Naive thymus-derived CD8-positive, alpha-beta T cell (primary cell): ENCODE measurements around the gene IFRD1. TPM values are rescaled to one million over a fixed set of nuclear protein-coding genes. Genes with fewer than 3 reads are reported as not detected.

Experiments
- ATAC-seq, 2 donors: fragments of 150-1000 bp; cut with Tn5 transposase in 1 of 2; sonication (Bioruptor Pico), chemical (Tn5 transposase) in 1 of 2; 1 replicate in 1 of 2; 2 replicates in 1 of 2; pipeline ENCODE4 v1.10.0; 2021; ENCODE audit warnings: mild to moderate bottlenecking in 2 of 2, moderate library complexity in 2 of 2
- POLR2A ChIA-PET: fragments of 350-600 bp; sonication (Branson Sonifier 250); formaldehyde crosslinking; loops from one replicate; lab custom pipeline; 2021; ENCODE audit warnings: antibody characterized with exemption; lab: Charles Lee
- DNase-seq, 10 donors: peaks; one replicate each; pipeline versions ENCODE4 v3.0.0 to v3.0.0-alpha.2; 2020 to 2022
- H3K27ac Mint-ChIP-seq, 10 donors: one replicate each; pipeline ENCODE4 v1.8.0; 2020 to 2022; ENCODE audit warnings: mild to moderate bottlenecking in 10 of 10, mixed read lengths in 10 of 10, moderate library complexity in 4 of 10, inconsistent platforms in 1 of 10
- H3K27me3 Mint-ChIP-seq, 5 donors: one replicate each; pipeline ENCODE4 v1.8.0; 2021 to 2022; ENCODE audit warnings: mixed read lengths in 5 of 5
- H3K36me3 Mint-ChIP-seq, 3 donors: one replicate each; pipeline ENCODE4 v1.8.0; 2020 to 2022; ENCODE audit warnings: mixed read lengths in 3 of 3, mild to moderate bottlenecking in 2 of 3, inconsistent platforms in 1 of 3
- H3K4me1 Mint-ChIP-seq, 4 donors: one replicate each; pipeline ENCODE4 v1.8.0; 2021 to 2022; ENCODE audit warnings: mixed read lengths in 4 of 4
- H3K4me3 Mint-ChIP-seq, 10 donors: one replicate each; pipeline ENCODE4 v1.8.0; 2020 to 2022; ENCODE audit warnings: mild to moderate bottlenecking in 10 of 10, mixed read lengths in 10 of 10, moderate library complexity in 6 of 10, inconsistent platforms in 1 of 10
- H3K9me3 Mint-ChIP-seq, 9 donors: one replicate each; pipeline ENCODE4 v1.8.0; 2020 to 2022; ENCODE audit warnings: mixed read lengths in 9 of 9, mild to moderate bottlenecking in 3 of 9, inconsistent platforms in 1 of 9, moderate library complexity in 1 of 9
- polyA plus RNA-seq, 3 donors: library from polyadenylated mRNA; unstranded; fragments of 300-500 nt; fragmentation: Illumina TruSeq; gene quantifications; one replicate each; pipeline ENCODE4 v1.2.3, GENCODE V29; 2021
- total RNA-seq, 8 experiments: library from RNA in 2 of 8; stranded (reverse) in 2 of 8; gene quantifications; one replicate each; pipeline ENCODE4 v1.2.3 and lab custom pipeline; 2021 to 2026

Gene IFRD1
- total and polyA plus RNA-seq, 5 experiments from 2014 or later = 22.1 to 72.8 (median 28.8) TPM

GRCh38 chr7:112495156-112495788 lies 45.0 kb downstream of the IFRD1 start:
- no peak overlapping the region for H3K27ac Mint-ChIP-seq
- no peaks in the 10 kb centered on the region for H3K9me3 Mint-ChIP-seq
- H3K27me3 Mint-ChIP-seq = peaks cover 5 to 15% (median 10%) of the 10 kb centered on the region in 5 donors
- H3K4me3 Mint-ChIP-seq = no peak overlapping the region
- ATAC-seq = no peak
- no peaks in the 10 kb centered on the region for H3K4me1 Mint-ChIP-seq
- no peaks in the 10 kb centered on the region for H3K36me3 Mint-ChIP-seq
- POLR2A ChIA-PET = no interaction called here
- no peak for DNase-seq

GRCh38 chr7:112495810-112496462 lies 45.7 kb downstream of the IFRD1 start:
- ATAC-seq (peak in 1 of 2 donors; percentile 36), DNase-seq (peak in 7 of 10 donors; percentile 11 to 33 (median 30))
- Mint-ChIP-seq H3K4me1 (no peaks in the 10 kb centered on the region), H3K4me3 (no peak overlapping the region), H3K9me3 (no peaks in the 10 kb centered on the region), H3K27ac (no peak overlapping the region), H3K27me3 (peaks cover 5 to 15% (median 10%) of the 10 kb centered on the region in 5 donors), H3K36me3 (no peaks in the 10 kb centered on the region)
- POLR2A ChIA-PET = no interaction called here

GRCh38 chr7:112497481-112497880 lies 47.2 kb downstream of the IFRD1 start:
- no peak for DNase-seq
- no peaks in the 10 kb centered on the region for H3K4me1 Mint-ChIP-seq
- no peak for ATAC-seq
- no peak overlapping the region for H3K4me3 Mint-ChIP-seq
- peaks cover 5 to 15% (median 10%) of the 10 kb centered on the region in 5 donors for H3K27me3 Mint-ChIP-seq
- H3K9me3 Mint-ChIP-seq = no peaks in the 10 kb centered on the region
- H3K27ac Mint-ChIP-seq = no peak overlapping the region
- no peaks in the 10 kb centered on the region for H3K36me3 Mint-ChIP-seq
- POLR2A ChIA-PET = no interaction called here

GRCh38 chr7:112500619-112501018 lies 50.4 kb downstream of the IFRD1 start:
- POLR2A ChIA-PET = no interaction called here
- H3K9me3 Mint-ChIP-seq = no peaks in the 10 kb centered on the region
- H3K4me3 Mint-ChIP-seq = no peak overlapping the region
- no peaks in the 10 kb centered on the region for H3K36me3 Mint-ChIP-seq
- H3K27me3 Mint-ChIP-seq = peaks cover 7 to 27% (median 8%) of the 10 kb centered on the region in 5 donors
- no peaks in the 10 kb centered on the region for H3K4me1 Mint-ChIP-seq
- no peak overlapping the region for H3K27ac Mint-ChIP-seq
- DNase-seq (no peak), ATAC-seq (no peak)

- H3K9me3 Mint-ChIP-seq = no peaks in the 10 kb centered on the region
- H3K27me3 Mint-ChIP-seq = peaks cover 0 to 21% (median 10%) of the 10 kb centered on the region in 5 donors
- DNase-seq = no peak
- POLR2A ChIA-PET = no interaction called here
- ATAC-seq = no peak
- no peaks in the 10 kb centered on the region for H3K36me3 Mint-ChIP-seq
- H3K27ac Mint-ChIP-seq = no peak overlapping the region
- no peaks in the 10 kb centered on the region for H3K4me1 Mint-ChIP-seq
- H3K4me3 Mint-ChIP-seq = no peak overlapping the region
These were observed 51.7 kb downstream of the IFRD1 start for GRCh38 chr7:112501801-112502503.

GRCh38 chr7:112502700-112503099 lies 52.4 kb downstream of the IFRD1 start:
- Mint-ChIP-seq H3K36me3 (no peaks in the 10 kb centered on the region), H3K27ac (no peak overlapping the region), H3K9me3 (no peaks in the 10 kb centered on the region), H3K4me1 (no peaks in the 10 kb centered on the region), H3K4me3 (no peak overlapping the region), H3K27me3 (peaks cover 0 to 17% (median 9%) of the 10 kb centered on the region in 5 donors)
- ATAC-seq = no peak
- POLR2A ChIA-PET = no interaction called here
- no peak for DNase-seq

- POLR2A ChIA-PET = no interaction called here
- no peaks in the 10 kb centered on the region for H3K36me3 Mint-ChIP-seq
- ATAC-seq (no peak), DNase-seq (no peak)
- H3K4me1 Mint-ChIP-seq = no peaks in the 10 kb centered on the region
- H3K4me3 Mint-ChIP-seq = no peak overlapping the region
- H3K9me3 Mint-ChIP-seq = no peaks in the 10 kb centered on the region
- peaks cover 0 to 17% (median 5%) of the 10 kb centered on the region in 5 donors for H3K27me3 Mint-ChIP-seq
- no peak overlapping the region for H3K27ac Mint-ChIP-seq
These were observed 53.2 kb downstream of the IFRD1 start for GRCh38 chr7:112503361-112503972.

- Mint-ChIP-seq H3K36me3 (no peaks in the 10 kb centered on the region), H3K4me1 (no peaks in the 10 kb centered on the region), H3K9me3 (no peaks in the 10 kb centered on the region), H3K27me3 (peaks cover 0 to 17% (median 5%) of the 10 kb centered on the region in 5 donors), H3K27ac (peak overlapping the region in 1 of 10 donors; percentile 6), H3K4me3 (no peak overlapping the region)
- DNase-seq (no peak), ATAC-seq (no peak)
- POLR2A ChIA-PET = no interaction called here
These were observed 53.9 kb downstream of the IFRD1 start for GRCh38 chr7:112504093-112504695.

- H3K27ac Mint-ChIP-seq = no peak overlapping the region
- ATAC-seq (no peak), DNase-seq (no peak)
- no peak overlapping the region for H3K4me3 Mint-ChIP-seq
- H3K27me3 Mint-ChIP-seq = peaks cover 0 to 13% (median 5%) of the 10 kb centered on the region in 5 donors
- no peaks in the 10 kb centered on the region for H3K36me3 Mint-ChIP-seq
- no peaks in the 10 kb centered on the region for H3K9me3 Mint-ChIP-seq
- POLR2A ChIA-PET = no interaction called here
- no peaks in the 10 kb centered on the region for H3K4me1 Mint-ChIP-seq
These were observed 55.2 kb downstream of the IFRD1 start for GRCh38 chr7:112505495-112505894.

GRCh38 chr7:112508404-112508803 lies 58.1 kb downstream of the IFRD1 start:
- no peak overlapping the region for H3K27ac Mint-ChIP-seq
- POLR2A ChIA-PET = no interaction called here
- H3K4me1 Mint-ChIP-seq = no peaks in the 10 kb centered on the region
- ATAC-seq (no peak), DNase-seq (no peak)
- no peaks in the 10 kb centered on the region for H3K36me3 Mint-ChIP-seq
- peaks cover 0 to 10% (median 5%) of the 10 kb centered on the region in 5 donors for H3K27me3 Mint-ChIP-seq
- no peaks in the 10 kb centered on the region for H3K9me3 Mint-ChIP-seq
- H3K4me3 Mint-ChIP-seq = no peak overlapping the region

GRCh38 chr7:112509402-112509801 lies 59.1 kb downstream of the IFRD1 start:
- DNase-seq = no peak
- no peak for ATAC-seq
- Mint-ChIP-seq H3K4me3 (no peak overlapping the region), H3K4me1 (no peaks in the 10 kb centered on the region), H3K9me3 (no peaks in the 10 kb centered on the region), H3K36me3 (no peaks in the 10 kb centered on the region), H3K27me3 (peaks cover 0 to 9% (median 5%) of the 10 kb centered on the region in 5 donors), H3K27ac (peak overlapping the region in 1 of 10 donors; percentile 13)
- POLR2A ChIA-PET = no interaction called here

- DNase-seq (no peak), ATAC-seq (no peak)
- Mint-ChIP-seq H3K4me3 (no peak overlapping the region), H3K4me1 (no peaks in the 10 kb centered on the region), H3K27ac (peak overlapping the region in 1 of 10 donors; percentile 13), H3K27me3 (peaks cover 0 to 9% (median 2%) of the 10 kb centered on the region in 5 donors), H3K9me3 (no peaks in the 10 kb centered on the region), H3K36me3 (no peaks in the 10 kb centered on the region)
- POLR2A ChIA-PET = no interaction called here
These were observed 59.9 kb downstream of the IFRD1 start for GRCh38 chr7:112510001-112510742.
